HG03039 (cell line): Measurements from ENCODE around the gene RAI14.

Source experiments
- ATAC-seq: cut with Tn5 transposase; IDR thresholded peaks from one replicate; pipeline ENCODE4 v1.9.1; 2021; ENCODE audit warnings: mild to moderate bottlenecking, moderate library complexity; ENCODE audit not compliant: unreplicated experiment

Gene RAI14

GRCh38 chr5:34656001-34656699 is at the start of gene RAI14:
RAI14 (plus strand) TSS chr5:34656328; CDS start chr5:34686920, 30,592 bp downstream.
- no peak for ATAC-seq

- no peak for ATAC-seq
These were observed 47.8 kb upstream of the RAI14 start for GRCh38 chr5:34608368-34608767.

GRCh38 chr5:34608859-34609648 is 47.1 kb upstream of the RAI14 start:
- ATAC-seq = no peak

DNA sequence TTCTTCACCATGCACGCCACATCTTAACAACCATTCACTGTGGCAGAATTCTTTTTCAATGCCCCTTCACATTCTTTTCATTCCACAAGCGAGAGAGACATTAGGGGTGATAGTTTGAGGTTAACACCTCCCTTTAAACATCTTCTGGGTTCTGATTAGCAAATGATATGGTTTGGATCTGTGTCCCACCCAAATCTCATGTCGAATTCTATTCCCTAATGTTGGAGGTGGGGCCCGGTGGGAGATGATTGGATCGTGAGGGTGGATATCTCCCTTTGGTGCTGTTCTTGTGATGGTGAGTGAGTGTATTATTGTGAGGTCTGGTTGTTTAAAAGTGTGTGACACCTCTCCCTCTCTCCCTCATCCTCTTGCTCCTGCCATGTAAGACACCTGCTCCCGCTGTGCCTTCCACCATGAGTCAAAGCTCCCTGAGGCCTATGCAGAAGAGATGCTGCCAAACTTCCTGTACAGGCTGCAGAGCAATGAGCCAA is 46.1 kb upstream of the RAI14 start:
- no peak for ATAC-seq

DNA sequence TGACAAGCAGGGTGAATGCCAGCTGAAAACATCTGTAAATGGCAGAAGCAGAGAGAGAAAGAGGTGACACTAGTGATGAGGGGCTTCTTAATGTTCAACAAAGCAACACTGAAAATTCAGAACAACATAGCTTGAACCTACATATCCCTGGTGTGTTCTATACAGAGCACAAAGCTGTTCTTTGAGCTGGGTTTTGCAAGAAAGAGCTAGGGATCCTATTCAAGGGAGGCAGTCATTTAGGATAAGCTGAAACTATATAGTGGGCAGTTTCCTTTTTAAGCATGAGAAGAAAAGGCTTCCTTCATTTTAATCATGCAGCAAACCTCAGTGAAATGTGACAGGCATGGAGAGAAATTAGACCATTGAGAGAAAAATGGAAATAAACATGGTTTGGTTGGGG is 45.6 kb upstream of the RAI14 start:
- no peak for ATAC-seq

- ATAC-seq = no peak
These were observed 44.4 kb upstream of the RAI14 start for GRCh38 chr5:34611464-34612415.

DNA sequence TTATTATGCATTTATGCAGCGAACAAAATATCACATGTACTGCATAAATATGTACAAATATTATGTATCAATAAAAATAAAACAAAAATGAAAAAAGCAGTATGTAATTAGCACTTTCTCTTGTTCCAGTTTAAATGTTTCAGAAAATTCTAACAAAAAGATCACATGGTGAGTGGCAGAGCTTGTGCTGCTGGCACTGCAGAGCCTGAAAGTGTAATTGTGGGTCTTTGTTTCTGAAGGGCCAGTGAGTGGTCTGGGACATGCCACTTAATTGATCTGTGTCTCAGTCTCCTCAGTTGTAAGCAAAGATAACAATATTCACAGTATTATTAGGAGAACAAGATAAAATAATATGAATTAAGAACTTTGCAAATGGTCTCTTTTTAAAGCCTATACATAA is 39.5 kb upstream of the RAI14 start:
- ATAC-seq = no peak

GRCh38 chr5:34618371-34619065 is 37.6 kb upstream of the RAI14 start:
- no peak for ATAC-seq

DNA sequence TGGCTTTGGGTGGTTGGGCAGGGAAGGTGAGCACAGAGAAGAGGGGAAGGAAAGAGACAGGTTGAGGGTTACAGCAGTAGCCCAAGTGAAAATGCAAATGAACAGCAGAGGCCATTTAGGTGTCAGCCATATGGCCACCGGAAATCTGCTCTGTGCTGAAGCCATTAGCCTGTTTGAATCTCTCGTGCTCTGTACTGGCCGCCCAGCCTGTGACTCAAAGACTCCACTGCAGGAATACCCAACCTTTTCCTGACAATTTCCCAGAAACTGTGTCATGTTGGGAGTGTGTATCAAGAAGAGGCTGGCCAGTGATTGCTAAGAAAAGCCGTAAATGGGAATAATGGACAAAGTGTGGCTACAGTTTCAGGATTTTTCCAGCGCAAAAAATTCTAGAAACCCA is 35.9 kb upstream of the RAI14 start:
- ATAC-seq = no peak

DNA sequence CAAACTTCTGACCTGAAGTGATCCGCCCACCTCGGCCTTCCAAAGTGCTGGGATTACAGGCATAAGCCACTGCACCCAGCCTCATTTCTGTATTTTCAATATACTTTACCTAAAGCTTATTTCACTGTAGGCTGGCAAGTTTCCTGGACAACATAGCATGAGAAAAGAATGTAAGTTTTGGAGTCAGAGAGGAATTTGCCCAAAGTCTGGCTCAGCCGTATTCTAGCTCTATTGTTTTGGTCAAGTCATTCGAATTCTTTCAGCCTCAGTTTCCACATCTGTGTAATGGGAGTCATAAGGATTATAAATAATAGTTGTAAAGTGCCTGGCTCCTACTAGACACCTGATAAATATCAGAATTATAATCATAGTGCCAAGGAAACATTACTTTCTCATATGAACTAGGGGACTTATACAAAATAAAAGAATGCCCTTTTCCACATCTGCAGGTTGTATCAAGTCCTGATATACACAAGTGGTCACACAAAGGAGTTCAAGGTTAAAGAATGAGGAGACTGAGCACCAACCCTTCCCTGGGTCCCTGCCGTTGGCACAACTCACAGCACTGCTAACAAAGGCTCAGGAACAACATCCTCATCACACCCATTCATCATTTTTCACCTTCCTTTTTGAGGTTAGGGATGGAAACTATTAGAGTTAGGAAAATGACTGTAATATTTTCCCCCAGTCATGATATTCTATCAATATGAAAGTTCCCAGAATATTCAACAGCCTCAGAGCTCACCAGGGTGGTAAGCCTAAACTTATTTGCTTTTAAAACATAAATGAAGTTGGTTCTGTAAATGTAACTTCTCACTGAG is 34.6 kb upstream of the RAI14 start:
- no peak for ATAC-seq

- no peak for ATAC-seq
These were observed 34.1 kb upstream of the RAI14 start for GRCh38 chr5:34622098-34622400.

DNA sequence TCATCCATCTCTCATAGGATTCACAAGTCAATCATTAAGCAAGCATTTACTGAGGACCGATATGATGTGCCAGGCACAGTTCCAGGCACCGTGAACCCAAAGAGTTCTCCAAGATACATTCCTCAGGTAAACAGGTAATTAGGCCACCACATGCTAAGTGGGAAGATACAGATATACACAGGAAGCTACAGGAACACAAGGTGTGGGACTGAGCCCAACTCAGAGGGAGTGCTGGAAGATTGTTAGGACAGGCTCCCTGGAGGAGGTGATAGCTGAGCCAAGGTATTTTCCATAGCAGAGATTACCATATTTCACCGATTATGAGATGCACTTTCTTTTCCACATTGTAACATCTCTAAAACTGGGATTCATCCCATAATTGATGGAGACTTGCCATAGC is 31.4 kb upstream of the RAI14 start:
- no peak for ATAC-seq

DNA sequence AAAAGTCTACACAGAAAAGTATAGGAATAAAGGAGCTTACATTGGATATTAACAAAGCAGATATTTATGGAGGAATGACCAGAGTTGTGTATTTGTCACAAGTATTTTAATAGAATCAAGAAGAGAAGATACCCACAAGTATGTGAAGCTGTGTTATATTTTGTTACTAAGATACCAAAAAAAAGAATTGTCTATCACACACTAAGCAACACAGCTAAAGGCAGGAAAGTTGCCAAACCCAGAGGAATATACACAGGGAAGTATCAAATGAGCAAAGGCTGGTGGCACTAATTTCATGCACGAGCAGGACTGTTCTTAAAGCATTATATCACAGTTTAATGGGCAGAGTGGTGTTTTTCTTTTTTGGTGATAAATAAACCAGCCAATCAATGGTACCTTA is 30.9 kb upstream of the RAI14 start:
- ATAC-seq = no peak

DNA sequence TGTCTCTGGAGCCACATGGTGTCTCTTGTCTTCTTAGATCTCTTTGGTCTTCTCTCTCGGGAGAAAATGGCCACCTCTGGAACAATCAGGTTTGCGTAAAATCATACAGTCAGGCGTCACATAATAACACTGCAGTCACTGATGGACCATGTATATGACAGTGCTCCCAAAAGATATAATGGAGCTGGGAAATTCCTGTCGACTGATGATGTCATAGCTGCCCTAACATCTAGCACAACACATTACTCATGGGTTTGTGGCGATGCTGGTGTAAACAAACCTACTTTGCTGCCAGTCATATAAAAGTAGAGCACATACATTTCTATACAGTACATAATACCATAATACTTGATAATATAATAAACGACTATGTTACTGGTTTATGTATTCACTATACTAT is 30.1 kb upstream of the RAI14 start:
- no peak for ATAC-seq

- ATAC-seq = no peak
These were observed 29.4 kb upstream of the RAI14 start for GRCh38 chr5:34626751-34627150.

- no peak for ATAC-seq
These were observed 28.3 kb upstream of the RAI14 start for GRCh38 chr5:34627794-34628193.

GRCh38 chr5:34628373-34628772 is 27.8 kb upstream of the RAI14 start:
- ATAC-seq = no peak

DNA sequence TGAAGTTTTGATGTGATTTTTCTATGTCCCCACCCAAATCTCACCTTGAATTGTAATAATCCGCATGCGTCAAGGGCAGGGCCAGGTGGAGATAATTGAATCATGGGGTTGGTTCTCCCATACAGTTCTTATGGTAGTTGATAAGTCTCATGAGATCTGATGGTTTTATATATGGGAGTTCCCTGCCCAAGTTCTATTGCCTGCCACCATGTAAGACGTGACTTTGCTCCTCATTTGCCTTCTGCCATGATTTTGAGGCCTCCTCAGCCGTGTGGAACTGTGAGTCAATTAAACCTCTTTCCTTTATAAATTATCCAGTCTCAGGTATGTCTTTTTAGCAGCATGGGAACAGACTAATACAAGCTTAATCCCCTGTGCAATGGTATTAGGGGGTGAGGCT is 25.5 kb upstream of the RAI14 start:
- ATAC-seq = no peak

DNA sequence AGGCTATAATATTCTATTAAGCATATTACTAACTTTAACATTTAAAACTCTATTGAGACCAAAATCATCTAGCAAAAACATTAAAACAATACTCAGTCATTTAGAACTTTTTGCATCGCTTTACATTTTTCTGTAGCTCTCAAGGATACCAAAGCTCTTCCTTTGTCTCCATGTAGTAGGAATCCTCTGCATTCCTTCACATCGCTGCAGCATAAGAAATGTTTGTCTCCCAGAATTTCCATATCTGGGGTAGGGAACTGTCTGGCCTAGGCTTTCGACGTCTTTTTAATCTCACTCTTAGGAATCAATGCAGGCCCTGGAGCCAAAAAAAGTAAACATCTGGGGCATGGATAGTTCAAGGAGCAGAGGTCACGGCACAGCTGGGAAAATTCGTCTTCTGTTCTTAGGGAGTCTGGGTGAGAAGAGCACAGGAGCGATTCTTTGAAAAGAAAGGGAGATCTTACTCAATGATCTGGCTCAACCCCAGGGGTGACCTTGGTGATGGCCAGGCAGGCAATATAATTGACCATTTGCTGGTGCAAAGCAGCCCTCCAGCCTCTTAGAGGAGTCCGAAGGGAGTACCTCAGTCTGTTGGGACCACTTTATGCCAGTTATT is 23.2 kb upstream of the RAI14 start:
- no peak for ATAC-seq
